Tibial nerve (tissue), 4 donors: ENCODE data around the gene PPDPF.

Source experiments
- CTCF ChIP-seq, 5 experiments: fragments of 200-600 bp in 3 of 5; fragments of 450-650 bp in 2 of 5; sonication (generic) in 3 of 5; IDR thresholded peaks; one replicate each; pipeline ENCODE4 v1.5.1; 2016 to 2019; ENCODE audit warnings: antibody characterized with exemption in 5 of 5, mild to moderate bottlenecking in 3 of 5, moderate library complexity in 2 of 5
- EP300 ChIP-seq, 2 donors: sonication (generic); formaldehyde crosslinking; IDR thresholded peaks; one replicate each; pipeline ENCODE4 v1.6.1; 2017; ENCODE audit warnings: antibody characterized with exemption in 2 of 2, mild to moderate bottlenecking in 1 of 2
- POLR2A ChIP-seq, 2 donors: fragments of 450-650 bp; IDR thresholded peaks; one replicate each; pipeline ENCODE4 v1.6.1; 2017; ENCODE audit warnings: antibody characterized with exemption in 2 of 2, mild to moderate bottlenecking in 2 of 2, moderate library complexity in 2 of 2

- TF ChIP-seq CTCF (IDR thresholded peaks at IDR 0.05): no peak
- TF ChIP-seq EP300 (IDR thresholded peaks at IDR 0.05): no peak
- TF ChIP-seq POLR2A (IDR thresholded peaks at IDR 0.05): no peak
Measured at GRCh38 chr20:63500151-63500901, 20.2 kb upstream of the PPDPF start.
